HepG2 (cell line): Measurements from ENCODE around the gene FRMD8. TPM values are rescaled to one million over a fixed set of nuclear protein-coding genes. Genes with fewer than 3 reads are reported as not detected.

Experiments
- ATAC-seq: fragments of 200-7000 bp; cut with Tn5 transposase; 3 replicates; pipeline ENCODE4 v1.9.1; 2020; ENCODE audit warnings: mild to moderate bottlenecking, moderate library complexity
- BruUV-seq: library from RNA; stranded (reverse); fragments of 400-500 nt; replicated peaks from 2 replicates; lab custom pipeline; 2021; lab: Mats Ljungman, UMichigan
- CTCF ChIA-PET: fragments of 300-600 bp; formaldehyde crosslinking; extraction: SDS; loops from one replicate; lab custom pipeline; 2021; ENCODE audit warnings: low total read pairs, inconsistent platforms, low intra/inter-chr PET ratio; lab: Yijun Ruan, JAX
- POLR2A ChIA-PET: fragments of 350-600 bp; sonication (Branson Sonifier 250); formaldehyde crosslinking; loops from one replicate; lab custom pipeline; 2020; ENCODE audit warnings: antibody characterized with exemption, inconsistent platforms; lab: Yijun Ruan, JAX
- DNase-seq: peaks from one replicate; pipeline ENCODE4 v3.0.0-alpha.2; 2015; ENCODE audit warnings: low spot score
- FAIRE-seq: peaks from 3 replicates; lab custom pipeline; 2011; peaks lifted over from hg19 to GRCh38; lab: Jason Lieb, UNC
- H2AFZ ChIP-seq: one replicate; pipeline ENCODE4 v1.6.1; 2011; ENCODE audit warnings: low read length, inconsistent platforms
- H3K27ac ChIP-seq: fragments of 300-600 bp; 3 replicates; pipeline ENCODE4 v1.8.0; 2011; ENCODE audit warnings: mixed run types, mild to moderate bottlenecking, mixed read lengths, low read length, inconsistent platforms; ENCODE audit not compliant: insufficient read depth; ENCODE audit errors: extremely low read length
- H3K27me3 ChIP-seq, 2 experiments: fragments of 200-600 bp in 1 of 2; 2 replicates in 1 of 2; 3 replicates in 1 of 2; pipeline versions ENCODE4 v1.6.0 to v1.8.0; 2011; ENCODE audit warnings: low read length in 2 of 2, mild to moderate bottlenecking in 2 of 2, moderate library complexity in 2 of 2, inconsistent platforms in 1 of 2; ENCODE audit not compliant: insufficient read depth in 2 of 2, control insufficient read depth in 1 of 2
- H3K36me3 ChIP-seq, 2 experiments: fragments of 200-600 bp in 1 of 2; replicated peaks in 1 of 2; 2 replicates in 1 of 2; 3 replicates in 1 of 2; pipeline versions ENCODE4 v1.5.1 to v1.8.0; 2011; ENCODE audit warnings: low read length in 2 of 2, inconsistent platforms in 1 of 2; ENCODE audit not compliant: insufficient read depth in 2 of 2, control insufficient read depth in 1 of 2
- H3K4me1 ChIP-seq: 2 replicates; pipeline ENCODE4 v1.5.1; 2012; ENCODE audit warnings: low read length, inconsistent platforms; ENCODE audit not compliant: insufficient read depth
- H3K4me2 ChIP-seq: 2 replicates; pipeline ENCODE4 v1.6.0; 2011; ENCODE audit warnings: low read depth, low read length, inconsistent platforms
- H3K4me3 ChIP-seq, 3 experiments: fragments of 200-600 bp in 1 of 3; sonication (generic), shearing (Covaris generic) in 1 of 3; replicated peaks in 1 of 3; 2 replicates each; pipeline ENCODE4 v1.5.1; 2011 to 2016; ENCODE audit warnings: low read length in 3 of 3, inconsistent platforms in 2 of 3, low read depth in 2 of 3, mild to moderate bottlenecking in 2 of 3, control low read depth in 1 of 3, mixed read lengths in 1 of 3; ENCODE audit not compliant: insufficient read depth in 1 of 3
- H3K79me2 ChIP-seq: one replicate; pipeline ENCODE4 v1.6.1; 2011; ENCODE audit warnings: low read length, inconsistent platforms; ENCODE audit not compliant: insufficient read depth
- H3K9ac ChIP-seq: 2 replicates; pipeline ENCODE4 v1.6.0; 2011; ENCODE audit warnings: mild to moderate bottlenecking, low read depth, low read length, inconsistent platforms; ENCODE audit not compliant: insufficient read depth
- H3K9me3 ChIP-seq: 2 replicates; pipeline ENCODE4 v1.5.1; 2012; ENCODE audit warnings: mild to moderate bottlenecking, low read length
- H4K20me1 ChIP-seq: 2 replicates; pipeline ENCODE4 v1.6.0; 2011; ENCODE audit warnings: inconsistent platforms, mild to moderate bottlenecking, low read length, moderate library complexity; ENCODE audit not compliant: insufficient read depth
- EEA1 ChIP-seq: sonication (generic); formaldehyde crosslinking; IDR thresholded peaks from 2 replicates; pipeline ENCODE4 v1.5.1; 2020; ENCODE audit warnings: mild to moderate bottlenecking, missing genetic modification reagents, borderline replicate concordance
- FOXK1 ChIP-seq: sonication (generic); formaldehyde crosslinking; IDR thresholded peaks from 2 replicates; pipeline ENCODE4 v1.4.0; 2020; ENCODE audit warnings: low read depth, missing genetic modification reagents, borderline replicate concordance
- HNRNPUL1 ChIP-seq: fragments of 200-400 bp; formaldehyde crosslinking; IDR thresholded peaks from 2 replicates; pipeline ENCODE4 v1.6.1; 2017; ENCODE audit warnings: low read depth, mild to moderate bottlenecking, low read length, moderate library complexity
- HOXA5 ChIP-seq: sonication (generic); formaldehyde crosslinking; IDR thresholded peaks from 2 replicates; pipeline ENCODE4 v1.4.0; 2020; ENCODE audit warnings: missing genetic modification reagents
- HOXA9 ChIP-seq: sonication (generic); formaldehyde crosslinking; IDR thresholded peaks from 2 replicates; pipeline ENCODE4 v1.8.1; 2022; ENCODE audit warnings: missing genetic modification reagents, mild to moderate bottlenecking, moderate library complexity, borderline replicate concordance
- JUN ChIP-seq: sonication (generic); formaldehyde crosslinking; IDR thresholded peaks from 2 replicates; pipeline ENCODE4 v1.4.0; 2020; ENCODE audit warnings: mild to moderate bottlenecking, missing genetic modification reagents
- KAT7 ChIP-seq: IDR thresholded peaks from 2 replicates; pipeline ENCODE4 v1.6.1; 2018; ENCODE audit warnings: borderline replicate concordance, missing compliant biosample characterization
- KDM1A ChIP-seq: IDR thresholded peaks from 2 replicates; pipeline ENCODE4 v1.6.1; 2016; ENCODE audit warnings: missing compliant biosample characterization
- MAFK ChIP-seq, 2 experiments: IDR thresholded peaks in 1 of 2; conservative IDR thresholded peaks in 1 of 2; 2 replicates each; pipeline ENCODE4 v1.6.1; 2011; ENCODE audit warnings: improper control_type of control experiment in 2 of 2, low read length in 2 of 2
- MXI1 ChIP-seq: IDR thresholded peaks from 3 replicates; pipeline ENCODE4 v1.6.1; 2012; ENCODE audit warnings: low read depth, low read length, inconsistent platforms, borderline replicate concordance
- SALL2 ChIP-seq: sonication (generic); formaldehyde crosslinking; IDR thresholded peaks from 2 replicates; pipeline ENCODE4 v1.8.1; 2023; ENCODE audit warnings: mild to moderate bottlenecking, missing genetic modification reagents, inconsistent platforms
- SNAI1 ChIP-seq: sonication (generic); formaldehyde crosslinking; IDR thresholded peaks from 2 replicates; pipeline ENCODE4 v1.5.0; 2020; ENCODE audit warnings: mild to moderate bottlenecking, missing genetic modification reagents, borderline replicate concordance
- TCF7L2 ChIP-seq: IDR thresholded peaks from 2 replicates; pipeline ENCODE4 v1.6.1; 2011; ENCODE audit warnings: mild to moderate bottlenecking, low read depth, low read length, moderate library complexity
- ZNF20 ChIP-seq: sonication (generic); formaldehyde crosslinking; IDR thresholded peaks from 2 replicates; pipeline ENCODE4 v1.4.0; 2020; ENCODE audit warnings: mild to moderate bottlenecking, moderate library complexity, missing genetic modification reagents
- WGBS: methylation state at CpG from one replicate; pipeline ENCODE4 v1.1.6; 2017; ENCODE audit warnings: low lambda C conversion rate; 5-methylcytosine and 5-hydroxymethylcytosine counted together
- in situ Hi-C: cut with HindIII; loops from 2 replicates; pipeline ENCODE4 v1.10.0; 2017; ENCODE audit warnings: low pct_unique_long_range_greater_than_20kb; ENCODE audit not compliant: extremely low pct_ligation_motif_present
- intact Hi-C: fragments of 100-400 bp; cut with micrococcal nuclease; formaldehyde crosslinking; loops from one replicate; pipeline ENCODE4 v1.10.0; 2022; ENCODE audit not compliant: unreplicated experiment
- polyA plus RNA-seq, 8 experiments: library from polyadenylated mRNA; depleted of rRNA in 3 of 8; stranded (reverse) in 7 of 8; unstranded in 1 of 8; fragments of >200 nt; fragmentation: Illumina TruSeq in 4 of 8; extraction: Trizol in 4 of 8; gene quantifications; 2 replicates each; pipeline versions ENCODE4 v1.2.1 to v1.2.3, GENCODE V29; 2011 to 2016; ENCODE audit warnings: low read depth in 4 of 8, missing spikeins in 1 of 8, mixed read lengths in 1 of 8; ENCODE audit not compliant: insufficient read depth in 1 of 8
- total RNA-seq, 5 experiments: library from RNA; depleted of rRNA; stranded (reverse); fragments of >200 nt; fragmentation: Illumina TruSeq; extraction: Trizol; gene quantifications; 2 replicates each; pipeline ENCODE4 v1.2.3, GENCODE V29; 2016; ENCODE audit warnings: low read depth in 1 of 5
- TF ChIP-seq, protein P1 (sequence below): sonication (generic); formaldehyde crosslinking; IDR thresholded peaks from 2 replicates; pipeline ENCODE4 v1.4.0; 2020; ENCODE audit warnings: low read depth, mild to moderate bottlenecking, missing genetic modification reagents
- TF ChIP-seq, protein P2 (sequence below): IDR thresholded peaks from 2 replicates; pipeline ENCODE4 v1.4.0; 2020; ENCODE audit warnings: mild to moderate bottlenecking, missing genetic modification reagents

FRMD8 gene
- total and polyA plus RNA-seq, 2 of the 13 experiments (the other 11 are each of a cell fraction or from before 2014, with no cell fraction given) = 5.8 to 20.6 TPM

DNA sequence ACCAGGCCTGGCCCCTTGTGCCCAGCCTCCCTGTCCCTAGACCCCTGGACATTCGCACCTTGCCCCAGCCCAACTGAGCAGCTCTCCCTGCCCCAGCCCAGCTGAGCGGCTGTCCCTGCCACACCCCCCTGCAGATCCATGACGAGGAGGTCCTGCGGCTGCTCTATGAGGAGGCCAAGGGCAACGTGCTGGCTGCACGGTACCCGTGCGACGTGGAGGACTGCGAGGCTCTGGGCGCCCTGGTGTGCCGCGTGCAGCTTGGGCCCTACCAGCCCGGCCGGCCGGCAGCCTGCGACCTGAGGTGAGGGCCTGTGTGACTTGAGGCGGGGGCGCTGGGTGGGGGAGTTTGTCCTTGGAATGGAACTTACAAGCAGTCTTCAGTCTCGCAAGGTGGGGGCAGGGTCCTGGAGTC is 7.7 kb downstream of the FRMD8 start:
- H3K4me1 ChIP-seq = peaks cover 2% of the 10 kb centered on the region; the same call in 1 of the 2 replicates
- H3K9me3 ChIP-seq = no peaks in the 10 kb centered on the region
- TF ChIP-seq HNRNPUL1 = no peak
- no peak for TF ChIP-seq MAFK (conservative IDR thresholded peaks at IDR 0.05 in 1 of 2, IDR thresholded peaks at IDR 0.05 in 1 of 2; ENCODE audit: low read length in 2 of 2)
- no peak for TF ChIP-seq SALL2
- no peak for TF ChIP-seq TCF7L2
- no peak for TF ChIP-seq KDM1A
- no peak for TF ChIP-seq ZNF20 (CRISPR knock-in tag)
- TF ChIP-seq KAT7 (CRISPR knock-in tag) = no peak
- no peak for TF ChIP-seq JUN
- no peak for TF ChIP-seq MXI1
- no peak for TF ChIP-seq FOXK1 (CRISPR knock-in tag)
- no peak for TF ChIP-seq HOXA5 (CRISPR knock-in tag)
- TF ChIP-seq, protein P1, sequence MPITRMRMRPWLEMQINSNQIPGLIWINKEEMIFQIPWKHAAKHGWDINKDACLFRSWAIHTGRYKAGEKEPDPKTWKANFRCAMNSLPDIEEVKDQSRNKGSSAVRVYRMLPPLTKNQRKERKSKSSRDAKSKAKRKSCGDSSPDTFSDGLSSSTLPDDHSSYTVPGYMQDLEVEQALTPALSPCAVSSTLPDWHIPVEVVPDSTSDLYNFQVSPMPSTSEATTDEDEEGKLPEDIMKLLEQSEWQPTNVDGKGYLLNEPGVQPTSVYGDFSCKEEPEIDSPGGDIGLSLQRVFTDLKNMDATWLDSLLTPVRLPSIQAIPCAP (CRISPR knock-in tag) = no peak
- no peak for TF ChIP-seq SNAI1 (CRISPR knock-in tag)
- no peak for TF ChIP-seq EEA1
- TF ChIP-seq, protein P2, sequence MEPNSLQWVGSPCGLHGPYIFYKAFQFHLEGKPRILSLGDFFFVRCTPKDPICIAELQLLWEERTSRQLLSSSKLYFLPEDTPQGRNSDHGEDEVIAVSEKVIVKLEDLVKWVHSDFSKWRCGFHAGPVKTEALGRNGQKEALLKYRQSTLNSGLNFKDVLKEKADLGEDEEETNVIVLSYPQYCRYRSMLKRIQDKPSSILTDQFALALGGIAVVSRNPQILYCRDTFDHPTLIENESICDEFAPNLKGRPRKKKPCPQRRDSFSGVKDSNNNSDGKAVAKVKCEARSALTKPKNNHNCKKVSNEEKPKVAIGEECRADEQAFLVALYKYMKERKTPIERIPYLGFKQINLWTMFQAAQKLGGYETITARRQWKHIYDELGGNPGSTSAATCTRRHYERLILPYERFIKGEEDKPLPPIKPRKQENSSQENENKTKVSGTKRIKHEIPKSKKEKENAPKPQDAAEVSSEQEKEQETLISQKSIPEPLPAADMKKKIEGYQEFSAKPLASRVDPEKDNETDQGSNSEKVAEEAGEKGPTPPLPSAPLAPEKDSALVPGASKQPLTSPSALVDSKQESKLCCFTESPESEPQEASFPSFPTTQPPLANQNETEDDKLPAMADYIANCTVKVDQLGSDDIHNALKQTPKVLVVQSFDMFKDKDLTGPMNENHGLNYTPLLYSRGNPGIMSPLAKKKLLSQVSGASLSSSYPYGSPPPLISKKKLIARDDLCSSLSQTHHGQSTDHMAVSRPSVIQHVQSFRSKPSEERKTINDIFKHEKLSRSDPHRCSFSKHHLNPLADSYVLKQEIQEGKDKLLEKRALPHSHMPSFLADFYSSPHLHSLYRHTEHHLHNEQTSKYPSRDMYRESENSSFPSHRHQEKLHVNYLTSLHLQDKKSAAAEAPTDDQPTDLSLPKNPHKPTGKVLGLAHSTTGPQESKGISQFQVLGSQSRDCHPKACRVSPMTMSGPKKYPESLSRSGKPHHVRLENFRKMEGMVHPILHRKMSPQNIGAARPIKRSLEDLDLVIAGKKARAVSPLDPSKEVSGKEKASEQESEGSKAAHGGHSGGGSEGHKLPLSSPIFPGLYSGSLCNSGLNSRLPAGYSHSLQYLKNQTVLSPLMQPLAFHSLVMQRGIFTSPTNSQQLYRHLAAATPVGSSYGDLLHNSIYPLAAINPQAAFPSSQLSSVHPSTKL (CRISPR knock-in tag) = no peak
- TF ChIP-seq HOXA9 (CRISPR knock-in tag) = no peak
- no peak overlapping the region for H3K4me2 ChIP-seq
- no peak overlapping the region for H2AFZ ChIP-seq
- DNase-seq (no peak), FAIRE-seq (no peak), ATAC-seq (no peak)
- H3K27me3 ChIP-seq = no peaks in the 10 kb centered on the region
- no peak overlapping the region for H3K27ac ChIP-seq
- no TSS peak for BruUV-seq
- POLR2A ChIA-PET = interaction anchor here (1.8 to 16.8 kb wide), 2 partner anchors 23 to 26 kb away, joined by 4 to 433 read pairs; partner anchors contain the start of gene NEAT1
- in situ Hi-C loops = no loop called here
- over 99% methylated on average over 14 of the region's 20 CpGs for WGBS
- CTCF ChIA-PET = no interaction called here
- H4K20me1 ChIP-seq = no peaks in the 10 kb centered on the region
- H3K79me2 ChIP-seq = no peaks in the 10 kb centered on the region
- intact Hi-C loops = no loop called here
- no peak overlapping the region for H3K9ac ChIP-seq
- H3K36me3 ChIP-seq = peaks cover 12 to 21% of the 10 kb centered on the region in 2 experiments; a peak in 3 of 5 replicates
- H3K4me3 ChIP-seq = no peak overlapping the region
